Keratinocyte (primary cell): ENCODE measurements around the gene DCBLD2.

Experiments
- CTCF ChIP-seq, 3 experiments: IDR thresholded peaks in 1 of 3; conservative IDR thresholded peaks in 1 of 3; optimal IDR thresholded peaks in 1 of 3; 2 replicates in 2 of 3; 3 replicates in 1 of 3; pipeline versions ENCODE3 to v1.5.1; 2011; ENCODE audit warnings: low read length in 3 of 3, mild to moderate bottlenecking in 3 of 3, moderate library complexity in 2 of 3, control low read depth in 1 of 3, inconsistent platforms in 1 of 3; ENCODE audit not compliant: insufficient read depth in 2 of 3; ENCODE audit errors: extremely low read depth in 1 of 3
- EZH2 ChIP-seq: IDR thresholded peaks from one replicate; pipeline ENCODE4 v1.6.1; 2012; ENCODE audit warnings: inconsistent platforms, mild to moderate bottlenecking, low read length, moderate library complexity

GRCh38 chr3:98814817-98815420 lies 86.6 kb downstream of the DCBLD2 start:
- TF ChIP-seq CTCF (optimal IDR thresholded peaks at IDR 0.05 in 1 of 3, IDR thresholded peaks at IDR 0.05 in 1 of 3, conservative IDR thresholded peaks at IDR 0.05 in 1 of 3; ENCODE audit: extremely low read depth in 1 of 3, insufficient read depth in 2 of 3, low read length in 3 of 3): no peak
- no peak for TF ChIP-seq EZH2
